ENCODE data around the gene THAP4.

Gene THAP4

DNA sequence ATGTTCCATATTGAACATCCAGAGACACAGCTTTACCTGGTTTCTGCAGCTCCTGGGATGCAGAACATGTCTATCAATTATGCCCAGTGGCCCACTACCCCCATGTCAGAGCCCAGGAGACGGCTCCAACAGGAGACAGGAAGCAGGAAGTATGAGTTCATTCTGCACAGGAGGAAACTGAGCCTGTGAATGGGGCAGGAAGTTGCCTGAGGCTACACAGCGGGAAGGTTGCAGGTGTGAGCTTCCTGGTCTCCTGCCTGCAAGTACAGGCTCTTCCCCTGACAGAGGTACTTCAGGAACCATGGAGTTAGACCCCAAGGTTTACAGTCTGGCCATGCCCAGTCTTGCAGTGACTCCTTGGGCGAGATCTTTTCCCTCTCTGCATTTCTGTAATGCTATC is 81.2 kb downstream of the THAP4 start:
- H3K36me3 ChIP-seq (ENCODE audit: low read length), result no peaks in the 10 kb centered on the region
- H3K27ac ChIP-seq (ENCODE audit: low read depth, low read length), result no peak overlapping the region
- TF ChIP-seq CTCF (IDR thresholded peaks at IDR 0.05; ENCODE audit: insufficient read depth, low read length, poor library complexity, severe bottlenecking) (no peak), EZH2phosphoT487 (conservative IDR thresholded peaks at IDR 0.05; ENCODE audit: low read length) (no peak)
- H3F3A ChIP-seq (ENCODE audit: insufficient read depth), result 0 out of 2 replicates have a peak, but pooled peaks cover 4% of the 10 kb centered on the region
- no peaks in the 10 kb centered on the region for H3K9me2 ChIP-seq (replicated peaks; ENCODE audit: insufficient read depth, low read length)
- H3K4me2 ChIP-seq (ENCODE audit: low read depth, low read length, poor library complexity, severe bottlenecking), result no peak overlapping the region
- no peak overlapping the region for H3K4me3 ChIP-seq (ENCODE audit: insufficient read depth, low read length, poor library complexity, severe bottlenecking)
- no peaks in the 10 kb centered on the region for H3K9me3 ChIP-seq (ENCODE audit: insufficient read depth, low read length)
- no peak overlapping the region for H2AFZ ChIP-seq (ENCODE audit: low read depth, low read length, severe bottlenecking)
- no peaks in the 10 kb centered on the region for H4K20me1 ChIP-seq (ENCODE audit: low read depth, low read length)
- no peaks in the 10 kb centered on the region for H3K79me2 ChIP-seq (ENCODE audit: insufficient read depth, low read length)
- no peaks in the 10 kb centered on the region for H3K27me3 ChIP-seq (ENCODE audit: low read length)
- H3K9ac ChIP-seq (ENCODE audit: low read length), result no peak overlapping the region

DNA sequence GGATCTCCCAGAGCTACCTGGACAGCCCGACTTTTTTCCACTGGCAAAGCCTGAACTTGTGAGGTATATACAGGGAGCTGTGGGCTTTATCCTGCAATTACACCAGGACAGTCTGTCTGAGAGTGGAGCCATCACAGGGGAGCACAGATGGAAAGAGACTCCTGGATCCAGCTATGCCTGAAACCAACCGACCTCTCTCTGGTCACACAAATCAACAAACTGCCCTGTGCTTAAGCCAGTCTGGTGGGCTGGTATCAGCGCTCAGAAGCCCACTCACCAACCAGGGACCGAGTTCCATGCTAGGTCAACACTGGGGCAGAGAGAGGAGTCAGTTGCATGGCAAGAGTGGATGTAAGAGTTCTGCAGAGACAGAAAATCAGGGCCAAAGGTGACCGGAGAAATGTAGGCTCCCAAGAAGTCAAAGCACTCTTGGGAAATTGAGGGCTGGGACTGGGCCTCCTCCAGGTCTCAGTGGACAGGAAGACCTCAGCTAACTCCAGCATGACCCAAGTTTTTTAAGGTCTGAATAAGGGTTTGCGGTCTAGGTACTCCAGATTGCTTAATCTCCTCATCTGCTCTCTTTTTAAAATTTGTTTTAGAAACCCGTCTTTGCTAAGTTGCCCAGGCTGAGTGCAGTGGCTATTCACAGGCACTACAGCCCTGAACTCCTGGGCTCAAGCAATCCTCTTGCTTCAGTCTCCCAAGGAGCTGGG is 82.2 kb downstream of the THAP4 start:
- no peak overlapping the region for H3K9ac ChIP-seq (ENCODE audit: low read length)
- no peak overlapping the region for H3K4me3 ChIP-seq (ENCODE audit: insufficient read depth, low read length, poor library complexity, severe bottlenecking)
- no peaks in the 10 kb centered on the region for H3K27me3 ChIP-seq (ENCODE audit: low read length)
- no peaks in the 10 kb centered on the region for H4K20me1 ChIP-seq (ENCODE audit: low read depth, low read length)
- 0 out of 2 replicates have a peak, but pooled peaks cover 4% of the 10 kb centered on the region for H3F3A ChIP-seq (ENCODE audit: insufficient read depth)
- no peak overlapping the region for H3K4me2 ChIP-seq (ENCODE audit: low read depth, low read length, poor library complexity, severe bottlenecking)
- no peaks in the 10 kb centered on the region for H3K79me2 ChIP-seq (ENCODE audit: insufficient read depth, low read length)
- H3K27ac ChIP-seq (ENCODE audit: low read depth, low read length), result no peak overlapping the region
- no peaks in the 10 kb centered on the region for H3K36me3 ChIP-seq (ENCODE audit: low read length)
- H2AFZ ChIP-seq (ENCODE audit: low read depth, low read length, severe bottlenecking), result no peak overlapping the region
- H3K9me3 ChIP-seq (ENCODE audit: insufficient read depth, low read length), result no peaks in the 10 kb centered on the region
- no peaks in the 10 kb centered on the region for H3K9me2 ChIP-seq (replicated peaks; ENCODE audit: insufficient read depth, low read length)
- TF ChIP-seq EZH2phosphoT487 (conservative IDR thresholded peaks at IDR 0.05; ENCODE audit: low read length), result no peak
- no peak for TF ChIP-seq CTCF (IDR thresholded peaks at IDR 0.05; ENCODE audit: insufficient read depth, low read length, poor library complexity, severe bottlenecking)

DNA sequence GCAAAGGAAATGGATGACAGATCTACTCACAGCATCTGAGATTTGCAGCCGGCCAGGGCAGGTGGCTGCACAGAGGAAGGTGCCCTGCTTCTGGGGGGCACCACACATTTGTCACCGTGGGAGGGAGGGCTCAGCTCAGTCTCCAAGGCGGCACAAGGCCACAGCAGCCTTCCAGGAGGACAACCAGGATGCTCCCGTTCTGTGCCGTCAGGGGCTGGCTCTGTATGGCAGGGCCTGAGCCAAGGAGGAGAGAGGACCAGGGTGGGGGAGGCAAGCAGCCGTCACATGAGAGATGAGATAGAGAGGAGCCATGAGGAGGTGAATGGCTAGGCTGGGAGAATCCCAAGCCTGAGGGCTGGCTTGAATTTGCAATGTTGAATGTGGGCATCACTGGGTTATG is 83.0 kb downstream of the THAP4 start:
- Histone ChIP-seq H3K4me2 (ENCODE audit: low read depth, low read length, poor library complexity, severe bottlenecking) (no peak overlapping the region), H2AFZ (ENCODE audit: low read depth, low read length, severe bottlenecking) (no peak overlapping the region), H3K27ac (ENCODE audit: low read depth, low read length) (no peak overlapping the region), H3K9me3 (ENCODE audit: insufficient read depth, low read length) (no peaks in the 10 kb centered on the region), H3K36me3 (ENCODE audit: low read length) (no peaks in the 10 kb centered on the region), H3F3A (ENCODE audit: insufficient read depth) (0 out of 2 replicates have a peak, but pooled peaks cover 4% of the 10 kb centered on the region), H4K20me1 (ENCODE audit: low read depth, low read length) (no peaks in the 10 kb centered on the region), H3K9me2 (replicated peaks; ENCODE audit: insufficient read depth, low read length) (no peaks in the 10 kb centered on the region), H3K4me3 (ENCODE audit: insufficient read depth, low read length, poor library complexity, severe bottlenecking) (no peak overlapping the region), H3K79me2 (ENCODE audit: insufficient read depth, low read length) (no peaks in the 10 kb centered on the region), H3K9ac (ENCODE audit: low read length) (no peak overlapping the region), H3K27me3 (ENCODE audit: low read length) (no peaks in the 10 kb centered on the region)
- TF ChIP-seq CTCF (IDR thresholded peaks at IDR 0.05; ENCODE audit: insufficient read depth, low read length, poor library complexity, severe bottlenecking) (no peak), EZH2phosphoT487 (conservative IDR thresholded peaks at IDR 0.05; ENCODE audit: low read length) (no peak)

Measured in SU-DHL-6 (cell line).